Subcutaneous adipose tissue (tissue), 4 donors: Measurements from ENCODE around the gene CCR5. TPM values are rescaled to one million over a fixed set of nuclear protein-coding genes. Genes with fewer than 3 reads are reported as not detected.

Experiments
- total RNA-seq, 4 donors: library from RNA; depleted of rRNA; stranded (reverse); fragments of >200 nt; gene quantifications; one replicate each; pipeline ENCODE4 v1.1.0, GENCODE V29; 2016
- TF ChIP-seq, protein P1 (sequence below): fragments of 450-650 bp; IDR thresholded peaks from one replicate; pipeline ENCODE4 v1.5.1; 2016; ENCODE audit warnings: low read depth, mild to moderate bottlenecking, control low read depth, antibody characterized with exemption, moderate library complexity

Gene CCR5
- total RNA-seq, 4 donors from 2014 or later: 0.88 to 11.0 TPM; not detected in 2

DNA sequence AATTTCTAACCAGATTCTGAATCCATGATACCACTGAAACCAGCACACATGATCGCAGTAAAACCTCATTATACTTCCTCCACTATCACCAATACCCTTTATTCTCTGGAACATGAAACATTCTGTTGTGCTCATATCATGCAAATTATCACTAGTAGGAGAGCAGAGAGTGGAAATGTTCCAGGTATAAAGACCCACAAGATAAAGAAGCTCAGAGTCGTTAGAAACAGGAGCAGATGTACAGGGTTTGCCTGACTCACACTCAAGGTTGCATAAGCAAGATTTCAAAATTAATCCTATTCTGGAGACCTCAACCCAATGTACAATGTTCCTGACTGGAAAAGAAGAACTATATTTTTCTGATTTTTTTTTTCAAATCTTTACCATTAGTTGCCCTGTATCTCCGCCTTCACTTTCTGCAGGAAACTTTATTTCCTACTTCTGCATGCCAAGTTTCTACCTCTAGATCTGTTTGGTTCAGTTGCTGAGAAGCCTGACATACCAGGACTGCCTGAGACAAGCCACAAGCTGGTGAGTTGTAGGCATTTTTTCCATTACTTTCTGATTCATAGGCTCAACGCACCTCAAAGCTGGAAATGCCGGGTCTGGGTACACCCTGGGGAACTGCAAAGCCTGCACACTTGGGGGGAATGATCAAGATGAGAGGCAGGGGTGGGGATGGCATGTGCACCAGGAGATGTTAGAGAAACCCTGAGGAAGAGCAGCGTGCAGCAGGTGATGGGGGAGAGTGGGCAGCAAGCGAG is 16.9 kb upstream of the CCR5 start, which contains the start of gene CCR2:
TSS of gene CCR2 (plus strand) at position 465 of the 764 bp plus-strand sequence. CDS start 3,417 bp downstream, outside the sequence.
- TF ChIP-seq, protein P1, sequence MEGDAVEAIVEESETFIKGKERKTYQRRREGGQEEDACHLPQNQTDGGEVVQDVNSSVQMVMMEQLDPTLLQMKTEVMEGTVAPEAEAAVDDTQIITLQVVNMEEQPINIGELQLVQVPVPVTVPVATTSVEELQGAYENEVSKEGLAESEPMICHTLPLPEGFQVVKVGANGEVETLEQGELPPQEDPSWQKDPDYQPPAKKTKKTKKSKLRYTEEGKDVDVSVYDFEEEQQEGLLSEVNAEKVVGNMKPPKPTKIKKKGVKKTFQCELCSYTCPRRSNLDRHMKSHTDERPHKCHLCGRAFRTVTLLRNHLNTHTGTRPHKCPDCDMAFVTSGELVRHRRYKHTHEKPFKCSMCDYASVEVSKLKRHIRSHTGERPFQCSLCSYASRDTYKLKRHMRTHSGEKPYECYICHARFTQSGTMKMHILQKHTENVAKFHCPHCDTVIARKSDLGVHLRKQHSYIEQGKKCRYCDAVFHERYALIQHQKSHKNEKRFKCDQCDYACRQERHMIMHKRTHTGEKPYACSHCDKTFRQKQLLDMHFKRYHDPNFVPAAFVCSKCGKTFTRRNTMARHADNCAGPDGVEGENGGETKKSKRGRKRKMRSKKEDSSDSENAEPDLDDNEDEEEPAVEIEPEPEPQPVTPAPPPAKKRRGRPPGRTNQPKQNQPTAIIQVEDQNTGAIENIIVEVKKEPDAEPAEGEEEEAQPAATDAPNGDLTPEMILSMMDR: no peak

DNA sequence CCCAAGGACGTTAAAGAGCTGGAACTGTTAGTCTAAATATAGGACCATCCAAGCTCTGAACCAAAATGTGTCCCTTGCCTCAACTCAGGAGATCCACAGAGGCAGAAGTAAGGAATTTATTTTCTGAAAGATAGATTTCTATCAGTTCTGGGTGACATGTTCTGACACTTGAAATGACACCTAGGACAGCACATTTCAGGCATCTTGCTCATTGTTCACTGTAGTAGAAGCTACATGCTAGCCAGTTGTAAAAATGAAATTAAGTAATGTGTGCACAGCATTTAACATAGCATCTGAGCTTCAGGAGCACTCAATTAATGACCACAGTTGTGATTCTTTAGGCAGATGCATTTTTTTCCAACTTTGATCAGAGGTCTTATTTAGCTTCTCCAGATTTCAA is 16.3 kb upstream of the CCR5 start:
- TF ChIP-seq, protein P1: no peak

DNA sequence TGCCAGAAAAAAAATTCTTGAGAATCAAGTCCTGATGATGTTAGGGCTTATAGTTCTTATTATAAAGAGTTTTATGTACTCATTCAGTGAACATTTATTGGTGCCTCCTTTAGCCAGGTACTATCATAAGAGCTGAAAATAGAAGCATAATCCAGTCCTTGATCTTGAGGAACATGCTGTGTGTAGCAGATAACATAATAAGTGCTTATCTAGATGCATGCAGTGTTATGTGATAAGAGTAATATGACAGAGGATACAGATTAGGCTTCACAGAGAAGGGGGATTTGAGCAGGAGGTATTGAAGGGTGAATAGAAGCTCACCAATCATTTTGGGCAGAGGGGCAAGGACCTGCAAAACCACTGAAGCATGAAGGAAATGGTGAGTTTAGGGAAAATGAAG is 15.8 kb upstream of the CCR5 start:
- TF ChIP-seq, protein P1: no peak

DNA sequence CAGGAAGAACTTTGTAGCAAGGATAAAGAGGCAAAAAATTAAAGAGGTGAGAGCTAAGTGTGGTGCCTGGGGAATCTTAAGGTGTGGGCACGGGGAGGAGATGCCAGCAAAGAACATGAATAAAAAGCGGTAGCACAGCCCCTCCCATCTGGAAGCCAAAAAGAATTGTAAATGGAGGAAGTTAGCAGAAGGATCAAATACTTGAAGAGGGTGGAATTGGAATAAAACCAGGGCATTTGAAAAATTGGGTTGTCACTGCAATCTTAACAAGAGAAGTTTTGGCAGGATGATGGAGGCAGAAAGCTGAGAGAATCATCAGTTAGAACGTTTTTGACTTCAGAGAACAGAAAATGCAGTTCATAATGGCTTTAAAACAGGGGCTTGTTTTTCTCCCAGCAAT is 14.5 kb upstream of the CCR5 start:
- TF ChIP-seq, protein P1: no peak

DNA sequence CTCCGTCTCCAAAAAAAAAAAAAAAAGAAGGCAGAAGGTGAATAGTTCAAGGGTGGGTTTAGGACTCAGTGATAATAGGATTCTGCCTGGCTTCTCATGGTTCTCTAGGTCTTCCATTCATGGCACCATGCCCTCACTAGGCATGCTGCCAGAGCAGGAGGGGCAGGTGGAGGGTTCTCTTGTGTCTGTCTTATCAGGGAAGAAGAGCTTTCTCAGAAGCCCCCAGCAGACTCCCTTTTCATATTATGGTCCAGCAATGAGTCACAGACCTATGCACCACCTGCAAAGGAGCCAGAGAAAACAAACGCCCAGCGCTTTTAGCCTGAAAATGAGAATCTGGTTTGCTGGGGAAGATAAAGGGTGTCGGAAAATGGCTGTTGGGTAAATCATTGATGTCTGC is 13.8 kb upstream of the CCR5 start:
- TF ChIP-seq, protein P1: no peak

DNA sequence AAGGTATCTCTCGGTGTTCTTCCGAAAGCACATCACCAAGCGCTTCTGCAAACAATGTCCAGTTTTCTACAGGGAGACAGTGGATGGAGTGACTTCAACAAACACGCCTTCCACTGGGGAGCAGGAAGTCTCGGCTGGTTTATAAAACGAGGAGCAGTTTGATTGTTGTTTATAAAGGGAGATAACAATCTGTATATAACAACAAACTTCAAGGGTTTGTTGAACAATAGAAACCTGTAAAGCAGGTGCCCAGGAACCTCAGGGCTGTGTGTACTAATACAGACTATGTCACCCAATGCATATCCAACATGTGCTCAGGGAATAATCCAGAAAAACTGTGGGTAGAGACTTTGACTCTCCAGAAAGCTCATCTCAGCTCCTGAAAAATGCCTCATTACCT is 12.3 kb upstream of the CCR5 start:
- TF ChIP-seq, protein P1: no peak

DNA sequence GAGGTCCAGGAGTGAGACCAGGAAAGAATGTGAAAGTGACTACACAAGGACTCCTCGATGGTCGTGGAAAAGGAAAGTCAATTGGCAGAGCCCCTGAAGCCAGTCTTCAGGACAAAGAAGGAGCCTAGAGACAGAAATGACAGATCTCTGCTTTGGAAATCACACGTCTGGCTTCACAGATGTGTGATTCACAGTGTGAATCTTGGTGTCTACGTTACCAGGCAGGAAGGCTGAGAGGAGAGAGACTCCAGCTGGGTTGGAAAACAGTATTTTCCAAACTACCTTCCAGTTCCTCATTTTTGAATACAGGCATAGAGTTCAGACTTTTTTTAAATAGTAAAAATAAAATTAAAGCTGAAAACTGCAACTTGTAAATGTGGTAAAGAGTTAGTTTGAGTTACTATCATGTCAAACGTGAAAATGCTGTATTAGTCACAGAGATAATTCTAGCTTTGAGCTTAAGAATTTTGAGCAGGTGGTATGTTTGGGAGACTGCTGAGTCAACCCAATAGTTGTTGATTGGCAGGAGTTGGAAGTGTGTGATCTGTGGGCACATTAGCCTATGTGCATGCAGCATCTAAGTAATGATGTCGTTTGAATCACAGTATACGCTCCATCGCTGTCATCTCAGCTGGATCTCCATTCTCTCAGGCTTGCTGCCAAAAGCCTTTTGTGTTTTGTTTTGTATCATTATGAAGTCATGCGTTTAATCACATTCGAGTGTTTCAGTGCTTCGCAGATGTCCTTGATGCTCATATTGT is 10.8 kb upstream of the CCR5 start:
- TF ChIP-seq, protein P1: no peak
